ENCODE results near the gene GOLGA6A.
"Not testable (repeated sequence)": the region's sequence is repeated elsewhere in the genome, so short reads cannot be mapped to it uniquely, and the experiment has no call there.

- TF ChIP-seq, protein P1, sequence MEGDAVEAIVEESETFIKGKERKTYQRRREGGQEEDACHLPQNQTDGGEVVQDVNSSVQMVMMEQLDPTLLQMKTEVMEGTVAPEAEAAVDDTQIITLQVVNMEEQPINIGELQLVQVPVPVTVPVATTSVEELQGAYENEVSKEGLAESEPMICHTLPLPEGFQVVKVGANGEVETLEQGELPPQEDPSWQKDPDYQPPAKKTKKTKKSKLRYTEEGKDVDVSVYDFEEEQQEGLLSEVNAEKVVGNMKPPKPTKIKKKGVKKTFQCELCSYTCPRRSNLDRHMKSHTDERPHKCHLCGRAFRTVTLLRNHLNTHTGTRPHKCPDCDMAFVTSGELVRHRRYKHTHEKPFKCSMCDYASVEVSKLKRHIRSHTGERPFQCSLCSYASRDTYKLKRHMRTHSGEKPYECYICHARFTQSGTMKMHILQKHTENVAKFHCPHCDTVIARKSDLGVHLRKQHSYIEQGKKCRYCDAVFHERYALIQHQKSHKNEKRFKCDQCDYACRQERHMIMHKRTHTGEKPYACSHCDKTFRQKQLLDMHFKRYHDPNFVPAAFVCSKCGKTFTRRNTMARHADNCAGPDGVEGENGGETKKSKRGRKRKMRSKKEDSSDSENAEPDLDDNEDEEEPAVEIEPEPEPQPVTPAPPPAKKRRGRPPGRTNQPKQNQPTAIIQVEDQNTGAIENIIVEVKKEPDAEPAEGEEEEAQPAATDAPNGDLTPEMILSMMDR (IDR thresholded peaks at IDR 0.05) = not testable (repeated sequence)
- not testable (repeated sequence) for TF ChIP-seq POLR2A (IDR thresholded peaks at IDR 0.05)
Observed at GRCh38 chr15:74072132-74072531, 10.2 kb downstream of the GOLGA6A start.

Measured in testis (tissue), 2 donors.